ENCODE data around the gene OFD1.

DNA sequence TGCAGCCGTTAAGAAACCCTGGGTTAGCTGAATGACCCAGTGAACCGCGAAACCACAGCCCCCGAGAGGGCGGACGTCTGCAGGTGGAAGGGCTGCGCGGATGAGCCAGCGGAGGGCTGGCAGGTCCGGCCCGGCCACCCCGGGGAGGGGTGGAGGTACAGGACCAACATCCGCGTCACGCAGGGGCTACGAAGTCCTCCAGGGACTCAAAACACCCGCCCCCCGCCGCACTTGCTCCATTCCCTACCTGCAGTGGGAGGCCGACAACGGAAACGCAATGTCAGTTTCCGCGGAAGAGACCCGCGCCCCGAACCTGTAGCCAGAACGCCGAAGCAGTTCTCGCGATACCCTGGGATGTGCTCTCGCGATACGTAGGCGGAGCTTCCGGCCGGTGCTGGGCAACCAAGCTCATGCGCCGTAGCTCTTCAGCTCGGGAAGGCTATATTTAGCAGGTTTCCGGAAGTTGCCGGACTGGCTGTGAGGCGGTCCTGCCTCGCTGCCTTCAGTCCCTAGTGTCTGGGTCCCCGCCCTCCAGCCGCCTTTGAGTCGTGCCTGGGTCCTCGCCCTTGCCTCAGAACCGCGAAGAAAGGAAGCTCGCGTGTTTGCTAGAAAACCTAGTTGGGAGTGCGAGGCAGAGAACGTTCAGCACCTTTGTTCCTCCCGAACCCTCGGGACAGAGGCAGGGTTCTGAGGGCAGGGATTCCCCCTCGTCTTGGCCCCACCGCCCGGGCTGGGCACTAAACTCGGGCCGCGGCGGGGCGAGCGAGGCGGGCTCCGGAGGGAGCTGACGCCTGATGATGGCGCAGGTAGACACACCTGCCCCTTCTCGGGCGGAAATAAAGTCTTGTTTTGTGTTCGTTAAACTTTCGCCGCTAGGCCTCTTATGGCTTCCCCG lies at the start of gene OFD1, which contains the start of gene TRAPPC2:
- peak in 1 of 2 donors; percentile 90 for TF ChIP-seq POLR2A (IDR thresholded peaks at IDR 0.05)
- TF ChIP-seq, protein P1, sequence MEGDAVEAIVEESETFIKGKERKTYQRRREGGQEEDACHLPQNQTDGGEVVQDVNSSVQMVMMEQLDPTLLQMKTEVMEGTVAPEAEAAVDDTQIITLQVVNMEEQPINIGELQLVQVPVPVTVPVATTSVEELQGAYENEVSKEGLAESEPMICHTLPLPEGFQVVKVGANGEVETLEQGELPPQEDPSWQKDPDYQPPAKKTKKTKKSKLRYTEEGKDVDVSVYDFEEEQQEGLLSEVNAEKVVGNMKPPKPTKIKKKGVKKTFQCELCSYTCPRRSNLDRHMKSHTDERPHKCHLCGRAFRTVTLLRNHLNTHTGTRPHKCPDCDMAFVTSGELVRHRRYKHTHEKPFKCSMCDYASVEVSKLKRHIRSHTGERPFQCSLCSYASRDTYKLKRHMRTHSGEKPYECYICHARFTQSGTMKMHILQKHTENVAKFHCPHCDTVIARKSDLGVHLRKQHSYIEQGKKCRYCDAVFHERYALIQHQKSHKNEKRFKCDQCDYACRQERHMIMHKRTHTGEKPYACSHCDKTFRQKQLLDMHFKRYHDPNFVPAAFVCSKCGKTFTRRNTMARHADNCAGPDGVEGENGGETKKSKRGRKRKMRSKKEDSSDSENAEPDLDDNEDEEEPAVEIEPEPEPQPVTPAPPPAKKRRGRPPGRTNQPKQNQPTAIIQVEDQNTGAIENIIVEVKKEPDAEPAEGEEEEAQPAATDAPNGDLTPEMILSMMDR (IDR thresholded peaks at IDR 0.05): no peak

All from heart left ventricle (tissue), 13 donors.